PC-9 (cell line): ENCODE results near the gene GLRA3.
"Not testable (repeated sequence)": the region's sequence is repeated elsewhere in the genome, so short reads cannot be mapped to it uniquely, and the experiment has no call there.

Experiments used
- CTCF ChIP-seq: fragments of 200-600 bp; sonication (generic); conservative IDR thresholded peaks from 2 replicates; pipeline ENCODE4 v1.6.1; 2017; ENCODE audit warnings: mixed run types, antibody characterized with exemption, mild to moderate bottlenecking, moderate library complexity
- EZH2 ChIP-seq: fragments of 200-600 bp; sonication (generic); IDR thresholded peaks from 2 replicates; pipeline ENCODE4 v1.8.0; 2017; ENCODE audit warnings: antibody characterized with exemption, low read depth

GRCh38 chr4:174691876-174692275 is 137.2 kb downstream of the GLRA3 start:
- not testable (repeated sequence) for TF ChIP-seq CTCF, EZH2
